T-cell (primary cell): ENCODE data around the gene DLG2. TPM values are rescaled to one million over a fixed set of nuclear protein-coding genes. Genes with fewer than 3 reads are reported as not detected.

Experiments used
- ATAC-seq, 4 experiments: fragments of 200-7000 bp in 3 of 4; fragments of 150-1000 bp in 1 of 4; cut with Tn5 transposase; replicated peaks in 1 of 4; 1 replicate in 3 of 4; 2 replicates in 1 of 4; pipeline ENCODE4 v1.10.0; 2021; ENCODE audit warnings: moderate library complexity in 3 of 4, mild to moderate bottlenecking in 2 of 4, moderate number of reproducible peaks in 1 of 4
- CTCF ChIA-PET, 2 donors: fragments of 300-600 bp; sonication (Branson Sonifier 250); formaldehyde crosslinking; loops; one replicate each; lab custom pipeline; 2022; ENCODE audit warnings: antibody characterized with exemption in 2 of 2; lab: Charles Lee
- POLR2A ChIA-PET, 2 donors: fragments of 300-600 bp; sonication (Branson Sonifier 250); formaldehyde crosslinking; loops; one replicate each; lab custom pipeline; 2022; ENCODE audit warnings: antibody characterized with exemption in 2 of 2; lab: Charles Lee
- DNase-seq, 35 experiments: peaks; one replicate each; pipeline versions ENCODE4 v3.0.0 to v3.0.0-alpha.2; 2013 to 2023
- H3K27ac ChIP-seq: one replicate; pipeline ENCODE4 v1.5.1; 2013; ENCODE audit warnings: low read length
- H3K27me3 ChIP-seq, 2 experiments: replicated peaks in 1 of 2; 1 replicate in 1 of 2; 2 replicates in 1 of 2; pipeline versions ENCODE4 v1.6.1 to v1.7.0; 2013; ENCODE audit warnings: low read length in 1 of 2, mixed read lengths in 1 of 2; ENCODE audit not compliant: control insufficient read depth in 2 of 2, insufficient read depth in 2 of 2; ENCODE audit errors: extremely low read depth in 1 of 2
- H3K36me3 ChIP-seq, 2 donors: 1 replicate in 1 of 2; 2 replicates in 1 of 2; pipeline versions ENCODE4 v1.6.1 to v1.7.0; 2013; ENCODE audit warnings: low read length in 1 of 2; ENCODE audit not compliant: control insufficient read depth in 2 of 2, insufficient read depth in 1 of 2; ENCODE audit errors: extremely low read depth in 1 of 2
- H3K4me1 ChIP-seq, 2 experiments: 1 replicate in 1 of 2; 2 replicates in 1 of 2; pipeline versions ENCODE4 v1.6.1 to v1.7.0; 2013; ENCODE audit warnings: low read length in 2 of 2, mixed read lengths in 1 of 2; ENCODE audit not compliant: insufficient read depth in 2 of 2, control insufficient read depth in 1 of 2; ENCODE audit errors: extremely low read depth in 1 of 2
- H3K4me3 ChIP-seq, 2 donors: 1 replicate in 1 of 2; 2 replicates in 1 of 2; pipeline versions ENCODE4 v1.5.1 to v1.7.0; 2013; ENCODE audit warnings: mild to moderate bottlenecking in 2 of 2, low read length in 1 of 2, moderate library complexity in 1 of 2; ENCODE audit not compliant: control insufficient read depth in 1 of 2; ENCODE audit errors: extremely low read depth in 1 of 2
- H3K9me3 ChIP-seq: 2 replicates; pipeline ENCODE4 v1.7.0; 2013
- H3K27ac Mint-ChIP-seq, 2 donors: one replicate each; pipeline ENCODE4 v1.8.0; 2020 to 2021; ENCODE audit warnings: mild to moderate bottlenecking in 2 of 2, mixed read lengths in 2 of 2
- H3K27me3 Mint-ChIP-seq, 2 donors: one replicate each; pipeline ENCODE4 v1.8.0; 2021 to 2022; ENCODE audit warnings: mixed read lengths in 2 of 2
- H3K36me3 Mint-ChIP-seq: one replicate; pipeline ENCODE4 v1.8.0; 2021; ENCODE audit warnings: mixed read lengths
- H3K4me1 Mint-ChIP-seq, 3 donors: one replicate each; pipeline ENCODE4 v1.8.0; 2020 to 2022; ENCODE audit warnings: mixed read lengths in 3 of 3, mild to moderate bottlenecking in 1 of 3
- H3K4me3 Mint-ChIP-seq, 3 donors: one replicate each; pipeline ENCODE4 v1.8.0; 2020 to 2022; ENCODE audit warnings: mild to moderate bottlenecking in 3 of 3, mixed read lengths in 3 of 3, moderate library complexity in 3 of 3
- H3K9me3 Mint-ChIP-seq, 3 donors: one replicate each; pipeline ENCODE4 v1.8.0; 2020 to 2022; ENCODE audit warnings: mixed read lengths in 3 of 3
- WGBS: methylation state at CpG from one replicate; pipeline ENCODE4 v1.1.5; 2013; ENCODE audit warnings: missing lambda C conversion rate; ENCODE audit not compliant: insufficient coverage; 5-methylcytosine and 5-hydroxymethylcytosine counted together
- total RNA-seq, 35 experiments: library from RNA in 6 of 35; stranded (reverse) in 6 of 35; fragments of 120-200 nt in 1 of 35; gene quantifications; one replicate each; pipeline versions ENCODE4 v1.2.1 to v1.2.4 and lab custom pipeline; 2013 to 2026

DLG2 gene
- total RNA-seq, 5 donors from 2014 or later (not counting 1 experiment from before 2014, with no cell fraction given): 2.3 to 4.1 (median 2.9) TPM

- Mint-ChIP-seq H3K36me3 (no peaks in the 10 kb centered on the region), H3K9me3 (peaks cover 14 to 31% (median 31%) of the 10 kb centered on the region in 3 donors), H3K4me3 (no peak overlapping the region), H3K27me3 (no peaks in the 10 kb centered on the region), H3K27ac (no peak overlapping the region), H3K4me1 (no peaks in the 10 kb centered on the region)
- H3K9me3 ChIP-seq: no peaks in the 10 kb centered on the region
- POLR2A ChIA-PET: no interaction called here
- H3K4me1 ChIP-seq: no peaks in the 10 kb centered on the region
- no peaks in the 10 kb centered on the region for H3K27me3 ChIP-seq
- CTCF ChIA-PET: no interaction called here
- H3K36me3 ChIP-seq: no peaks in the 10 kb centered on the region
- 67% methylated on average over 1 of the region's 2 CpGs for WGBS
- ATAC-seq (no peak), DNase-seq (no peak)
- no peak overlapping the region for H3K4me3 ChIP-seq
- H3K27ac ChIP-seq: no peak overlapping the region
Observed at GRCh38 chr11:84914511-84914910, 712.6 kb downstream of the DLG2 start.

- Mint-ChIP-seq H3K9me3 (peaks cover 7 to 35% (median 24%) of the 10 kb centered on the region in 3 donors), H3K4me1 (no peaks in the 10 kb centered on the region), H3K4me3 (no peak overlapping the region), H3K36me3 (no peaks in the 10 kb centered on the region), H3K27ac (no peak overlapping the region), H3K27me3 (no peaks in the 10 kb centered on the region)
- H3K27ac ChIP-seq: no peak overlapping the region
- H3K4me3 ChIP-seq: no peak overlapping the region
- H3K36me3 ChIP-seq: no peaks in the 10 kb centered on the region
- ChIA-PET CTCF (no interaction called here), POLR2A (no interaction called here)
- no peaks in the 10 kb centered on the region for H3K9me3 ChIP-seq
- no peaks in the 10 kb centered on the region for H3K27me3 ChIP-seq
- no peak for ATAC-seq
- no peak for DNase-seq
- no CpG with 5 or more reads among the region's 2 CpGs for WGBS
- H3K4me1 ChIP-seq: no peaks in the 10 kb centered on the region
Observed at GRCh38 chr11:84909740-84910139, 717.4 kb downstream of the DLG2 start.

GRCh38 chr11:84906995-84907394, 720.1 kb downstream of the DLG2 start:
- H3K27ac Mint-ChIP-seq: no peak overlapping the region
- no peaks in the 10 kb centered on the region for H3K4me1 Mint-ChIP-seq
- no peak overlapping the region for H3K4me3 Mint-ChIP-seq
- Histone ChIP-seq H3K27me3 (no peaks in the 10 kb centered on the region), H3K9me3 (no peaks in the 10 kb centered on the region), H3K36me3 (no peaks in the 10 kb centered on the region), H3K4me1 (no peaks in the 10 kb centered on the region), H3K4me3 (no peak overlapping the region), H3K27ac (no peak overlapping the region)
- H3K27me3 Mint-ChIP-seq: no peaks in the 10 kb centered on the region
- DNase-seq: no peak
- CTCF ChIA-PET: no interaction called here
- H3K9me3 Mint-ChIP-seq: peaks cover 14 to 31% (median 27%) of the 10 kb centered on the region in 3 donors
- POLR2A ChIA-PET: no interaction called here
- no peaks in the 10 kb centered on the region for H3K36me3 Mint-ChIP-seq
- no CpG with 5 or more reads among the region's 3 CpGs for WGBS
- ATAC-seq: no peak

GRCh38 chr11:84905411-84905810, 721.7 kb downstream of the DLG2 start:
- H3K36me3 ChIP-seq: no peaks in the 10 kb centered on the region
- no CpG with 5 or more reads among the region's 1 CpG for WGBS
- no peak overlapping the region for H3K4me3 ChIP-seq
- Mint-ChIP-seq H3K27ac (no peak overlapping the region), H3K36me3 (no peaks in the 10 kb centered on the region), H3K4me3 (no peak overlapping the region), H3K27me3 (no peaks in the 10 kb centered on the region), H3K4me1 (no peaks in the 10 kb centered on the region), H3K9me3 (peaks cover 14 to 31% (median 24%) of the 10 kb centered on the region in 3 donors)
- no peak for ATAC-seq
- H3K27me3 ChIP-seq: no peaks in the 10 kb centered on the region
- H3K27ac ChIP-seq: no peak overlapping the region
- ChIA-PET POLR2A (no interaction called here), CTCF (no interaction called here)
- no peak for DNase-seq
- no peaks in the 10 kb centered on the region for H3K9me3 ChIP-seq
- H3K4me1 ChIP-seq: no peaks in the 10 kb centered on the region

- ChIA-PET CTCF (no interaction called here), POLR2A (no interaction called here)
- Histone ChIP-seq H3K27me3 (no peaks in the 10 kb centered on the region), H3K36me3 (no peaks in the 10 kb centered on the region), H3K4me1 (no peaks in the 10 kb centered on the region), H3K4me3 (no peak overlapping the region), H3K9me3 (no peaks in the 10 kb centered on the region), H3K27ac (no peak overlapping the region)
- no peaks in the 10 kb centered on the region for H3K36me3 Mint-ChIP-seq
- no peak for DNase-seq
- H3K27me3 Mint-ChIP-seq: no peaks in the 10 kb centered on the region
- H3K27ac Mint-ChIP-seq: no peak overlapping the region
- 55% methylated on average over 3 of the region's 3 CpGs for WGBS
- H3K4me1 Mint-ChIP-seq: no peaks in the 10 kb centered on the region
- no peak for ATAC-seq
- H3K9me3 Mint-ChIP-seq: peaks cover 14 to 34% (median 24%) of the 10 kb centered on the region in 3 donors
- H3K4me3 Mint-ChIP-seq: no peak overlapping the region
Observed at GRCh38 chr11:84902445-84902844, 724.7 kb downstream of the DLG2 start.

GRCh38 chr11:84901991-84902390, 725.2 kb downstream of the DLG2 start:
- Mint-ChIP-seq H3K36me3 (no peaks in the 10 kb centered on the region), H3K27ac (no peak overlapping the region), H3K9me3 (peaks cover 14 to 29% (median 19%) of the 10 kb centered on the region in 3 donors), H3K4me1 (no peaks in the 10 kb centered on the region), H3K4me3 (no peak overlapping the region), H3K27me3 (no peaks in the 10 kb centered on the region)
- WGBS: no CpG with 5 or more reads among the region's 1 CpG
- H3K4me1 ChIP-seq: no peaks in the 10 kb centered on the region
- H3K27me3 ChIP-seq: no peaks in the 10 kb centered on the region
- no peak for ATAC-seq
- POLR2A ChIA-PET: no interaction called here
- H3K4me3 ChIP-seq: no peak overlapping the region
- no peaks in the 10 kb centered on the region for H3K9me3 ChIP-seq
- H3K36me3 ChIP-seq: no peaks in the 10 kb centered on the region
- CTCF ChIA-PET: no interaction called here
- H3K27ac ChIP-seq: no peak overlapping the region
- DNase-seq: no peak

GRCh38 chr11:84899740-84900139, 727.4 kb downstream of the DLG2 start:
- ChIA-PET CTCF (no interaction called here), POLR2A (no interaction called here)
- H3K36me3 ChIP-seq: no peaks in the 10 kb centered on the region
- no peak overlapping the region for H3K27ac ChIP-seq
- Mint-ChIP-seq H3K4me1 (no peaks in the 10 kb centered on the region), H3K27me3 (no peaks in the 10 kb centered on the region), H3K36me3 (no peaks in the 10 kb centered on the region), H3K27ac (no peak overlapping the region), H3K9me3 (peaks cover 9 to 32% (median 14%) of the 10 kb centered on the region in 3 donors), H3K4me3 (no peak overlapping the region)
- H3K4me3 ChIP-seq: no peak overlapping the region
- H3K4me1 ChIP-seq: no peaks in the 10 kb centered on the region
- H3K27me3 ChIP-seq: no peaks in the 10 kb centered on the region
- ATAC-seq (no peak), DNase-seq (no peak)
- H3K9me3 ChIP-seq: no peaks in the 10 kb centered on the region
